GM21423 (cell line): Measurements from ENCODE around the gene HCLS1.
"Not testable (repeated sequence)": the region's sequence is repeated elsewhere in the genome, so short reads cannot be mapped to it uniquely, and the experiment has no call there.

ENCODE experiments used
- ATAC-seq: cut with Tn5 transposase; IDR thresholded peaks from one replicate; pipeline ENCODE4 v1.9.1; 2021; ENCODE audit warnings: mild to moderate bottlenecking, moderate library complexity; ENCODE audit not compliant: unreplicated experiment

HCLS1 gene, protein sequence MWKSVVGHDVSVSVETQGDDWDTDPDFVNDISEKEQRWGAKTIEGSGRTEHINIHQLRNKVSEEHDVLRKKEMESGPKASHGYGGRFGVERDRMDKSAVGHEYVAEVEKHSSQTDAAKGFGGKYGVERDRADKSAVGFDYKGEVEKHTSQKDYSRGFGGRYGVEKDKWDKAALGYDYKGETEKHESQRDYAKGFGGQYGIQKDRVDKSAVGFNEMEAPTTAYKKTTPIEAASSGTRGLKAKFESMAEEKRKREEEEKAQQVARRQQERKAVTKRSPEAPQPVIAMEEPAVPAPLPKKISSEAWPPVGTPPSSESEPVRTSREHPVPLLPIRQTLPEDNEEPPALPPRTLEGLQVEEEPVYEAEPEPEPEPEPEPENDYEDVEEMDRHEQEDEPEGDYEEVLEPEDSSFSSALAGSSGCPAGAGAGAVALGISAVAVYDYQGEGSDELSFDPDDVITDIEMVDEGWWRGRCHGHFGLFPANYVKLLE

GRCh38 chr3:121660356-121661171 lies at the start of gene HCLS1:
HCLS1 (minus strand) TSS chr3:121660903; CDS start chr3:121658347, 2,556 bp downstream.
- peak; percentile 79 for ATAC-seq

GRCh38 chr3:121710347-121710746 lies 49.6 kb upstream of the HCLS1 start:
- ATAC-seq, result no peak

- ATAC-seq, result no peak
These were observed 47.0 kb upstream of the HCLS1 start for GRCh38 chr3:121707531-121708273.

DNA sequence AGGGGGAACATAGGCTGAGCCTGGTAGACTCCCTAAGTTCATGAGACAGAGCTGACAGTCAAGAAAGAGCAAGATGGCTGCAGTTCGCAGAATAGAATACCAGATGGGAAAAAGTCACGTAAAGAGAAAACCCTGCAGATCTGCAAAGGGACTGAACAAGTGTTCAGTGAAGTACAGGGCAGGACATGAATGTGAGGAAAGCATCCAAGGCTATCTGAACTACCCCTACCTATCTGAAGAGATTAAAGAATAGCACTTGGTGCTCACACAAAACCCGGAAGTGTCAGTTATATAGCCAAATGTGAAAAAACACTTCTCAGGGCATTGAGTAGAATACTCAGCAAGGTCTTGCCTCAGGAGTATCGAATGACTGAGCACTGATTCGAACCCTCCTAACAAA lies 44.8 kb upstream of the HCLS1 start:
- ATAC-seq, result no peak

DNA sequence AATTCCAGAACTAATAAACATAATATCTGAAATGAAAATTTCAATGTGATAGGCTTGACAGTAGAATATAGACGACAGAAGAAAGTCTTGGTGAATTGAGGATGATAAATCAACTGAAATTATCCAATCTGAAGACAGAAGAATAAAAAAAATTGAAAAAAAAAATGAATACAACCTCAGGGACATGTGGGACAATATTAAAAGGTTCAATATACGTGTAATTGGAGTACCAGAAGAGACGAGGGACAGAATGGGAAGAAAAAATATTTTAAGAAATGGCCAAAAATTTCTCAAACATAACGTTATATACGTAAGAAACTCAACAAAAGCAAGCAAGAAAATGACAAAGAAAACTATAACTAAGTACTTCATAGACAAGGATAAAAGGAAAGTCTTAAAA lies 43.3 kb upstream of the HCLS1 start:
- ATAC-seq, result no peak

DNA sequence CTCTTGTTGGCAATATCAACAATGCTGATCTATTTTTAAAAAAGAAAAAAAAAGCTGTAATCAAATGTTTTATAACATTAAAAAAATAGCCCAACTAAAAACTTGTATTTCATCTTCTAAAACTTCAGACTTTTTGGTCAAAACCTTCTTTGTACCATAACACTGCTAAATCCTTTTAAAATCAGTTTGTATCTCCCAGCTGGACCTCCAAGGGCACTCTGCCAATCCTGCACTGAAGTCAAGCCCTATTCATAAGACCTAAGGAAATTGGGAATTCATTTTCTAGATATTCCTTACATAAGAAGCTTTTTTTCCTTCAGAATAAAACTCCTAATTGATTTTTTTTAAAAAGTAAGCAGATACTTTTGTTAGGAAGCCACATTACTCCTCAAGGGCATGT lies 38.2 kb upstream of the HCLS1 start:
- no peak for ATAC-seq

DNA sequence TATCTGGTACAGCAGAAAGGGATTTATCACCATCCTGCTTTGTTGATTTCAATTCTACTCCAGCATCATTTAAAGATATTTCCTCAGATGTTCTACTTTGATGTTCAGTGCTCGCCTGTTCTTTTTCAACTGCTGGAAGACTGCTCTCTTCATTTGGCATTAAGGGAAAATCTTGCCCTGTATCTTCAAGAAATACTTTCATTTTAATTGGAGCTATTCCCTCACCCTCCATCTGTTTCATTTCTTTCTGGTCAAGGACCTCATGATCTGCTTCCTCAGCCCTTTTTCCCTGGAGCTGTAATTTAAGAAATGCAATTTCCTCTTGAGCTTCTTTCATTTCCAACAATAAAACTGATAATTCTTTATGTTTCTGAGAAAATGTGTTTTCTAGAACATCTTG lies 37.8 kb upstream of the HCLS1 start:
- ATAC-seq, result no peak

GRCh38 chr3:121696186-121696585 lies 35.5 kb upstream of the HCLS1 start:
- no peak for ATAC-seq

DNA sequence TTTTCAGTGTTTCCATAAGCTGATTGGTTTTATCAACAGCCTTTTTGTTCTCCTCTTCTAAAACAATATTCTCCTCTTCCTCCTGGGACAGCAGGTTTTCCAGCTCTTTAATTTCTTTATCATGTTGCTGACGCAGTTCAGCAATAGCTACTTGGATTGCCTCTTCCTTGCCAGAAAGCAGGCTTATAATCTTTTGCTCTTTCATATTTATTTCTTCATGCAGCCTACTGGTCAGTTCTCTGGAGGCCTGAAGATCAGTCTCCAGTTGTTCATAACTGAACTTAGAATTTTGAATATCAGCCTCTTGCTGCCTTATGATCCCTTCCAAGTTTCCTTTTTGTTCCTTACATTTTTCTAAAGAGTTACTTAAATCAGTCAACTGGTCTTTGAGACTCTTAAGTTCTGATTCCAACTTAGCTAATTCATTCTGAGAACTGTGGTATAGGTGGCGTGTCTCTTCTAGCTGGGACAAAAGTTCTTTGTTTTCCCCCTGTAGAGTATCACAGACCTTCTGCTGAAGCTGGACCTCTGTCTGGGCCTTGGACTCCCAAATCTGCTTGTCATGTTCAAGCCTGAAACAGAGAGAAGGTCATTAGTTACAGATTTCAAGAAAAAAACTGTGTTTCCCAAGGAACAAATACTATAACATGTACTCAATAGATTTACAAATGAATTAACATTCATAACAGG lies 31.5 kb upstream of the HCLS1 start:
- no peak for ATAC-seq

DNA sequence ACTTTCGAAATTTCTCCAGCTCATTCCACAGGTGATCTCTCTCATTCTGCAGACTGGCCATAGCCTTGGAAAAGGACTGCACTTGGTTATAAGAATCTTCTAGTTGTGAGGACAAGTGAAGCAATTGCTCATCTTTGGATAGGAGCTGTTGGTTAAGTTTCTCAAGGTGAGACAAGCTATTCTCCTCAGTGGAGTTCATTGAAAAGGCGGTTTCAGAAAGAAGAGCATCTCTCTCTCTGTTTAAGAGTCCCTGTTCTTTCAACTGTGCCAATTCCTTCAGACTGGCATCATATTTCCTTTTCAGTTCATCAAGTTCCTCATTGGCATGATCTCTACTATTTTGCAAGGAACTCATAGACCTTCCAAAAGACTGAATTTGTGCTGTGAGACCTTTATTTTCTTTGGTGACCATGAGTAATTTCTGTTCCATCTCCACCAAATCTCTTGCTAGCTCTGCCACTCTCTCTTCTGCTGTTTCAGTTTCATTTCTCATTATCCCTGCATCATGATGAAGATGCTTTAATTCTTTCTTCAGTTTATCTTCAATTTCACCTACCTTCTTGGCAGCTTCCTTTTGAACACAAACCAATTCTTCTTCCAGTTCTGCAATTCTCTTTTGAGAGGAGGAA lies 30.2 kb upstream of the HCLS1 start:
- no peak for ATAC-seq

- ATAC-seq, result not testable (repeated sequence)
These were observed 28.0 kb upstream of the HCLS1 start for GRCh38 chr3:121688747-121689146.

GRCh38 chr3:121681792-121682191 lies 21.1 kb upstream of the HCLS1 start:
- no peak for ATAC-seq

DNA sequence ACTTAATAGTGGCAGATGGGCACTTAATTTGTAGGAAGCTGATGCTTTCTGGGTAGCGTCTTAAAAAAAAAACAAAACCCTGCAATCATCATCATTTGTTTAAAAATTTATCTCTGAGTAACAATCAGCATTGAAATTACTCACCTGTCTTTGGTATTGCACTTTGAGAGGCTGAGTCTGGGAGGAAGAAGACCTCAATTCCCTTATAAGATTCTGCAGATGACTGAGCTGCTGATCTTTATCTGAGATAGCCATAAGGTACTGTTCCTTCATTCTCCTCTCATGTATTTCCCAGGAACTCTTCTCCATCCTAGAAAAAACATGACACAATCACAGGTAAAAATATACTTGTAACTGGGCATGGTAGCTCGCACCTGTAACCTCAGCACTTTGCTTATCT lies 16.4 kb upstream of the HCLS1 start:
- ATAC-seq, result no peak

GRCh38 chr3:121670676-121671075 lies 10.0 kb upstream of the HCLS1 start:
- ATAC-seq, result no peak

DNA sequence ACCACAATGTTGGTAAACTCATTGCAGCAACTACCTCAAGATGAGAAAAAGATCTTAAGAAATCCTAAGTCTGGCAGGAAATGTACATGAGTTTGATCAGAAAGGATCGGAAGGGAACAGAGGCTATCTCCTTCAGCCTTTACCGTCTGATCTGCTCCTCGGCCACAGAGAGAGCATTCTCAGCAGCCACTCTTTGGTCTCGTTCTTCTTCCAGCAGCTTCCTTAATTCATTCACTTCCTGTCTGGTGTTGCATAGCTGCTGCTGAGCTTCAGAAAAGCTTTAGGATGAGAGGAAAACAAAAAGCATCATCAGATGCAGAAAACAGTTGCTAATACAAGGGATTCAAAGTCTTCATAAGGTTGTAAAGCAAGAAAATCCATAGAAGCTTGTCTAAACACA lies 6.6 kb upstream of the HCLS1 start:
- no peak for ATAC-seq

DNA sequence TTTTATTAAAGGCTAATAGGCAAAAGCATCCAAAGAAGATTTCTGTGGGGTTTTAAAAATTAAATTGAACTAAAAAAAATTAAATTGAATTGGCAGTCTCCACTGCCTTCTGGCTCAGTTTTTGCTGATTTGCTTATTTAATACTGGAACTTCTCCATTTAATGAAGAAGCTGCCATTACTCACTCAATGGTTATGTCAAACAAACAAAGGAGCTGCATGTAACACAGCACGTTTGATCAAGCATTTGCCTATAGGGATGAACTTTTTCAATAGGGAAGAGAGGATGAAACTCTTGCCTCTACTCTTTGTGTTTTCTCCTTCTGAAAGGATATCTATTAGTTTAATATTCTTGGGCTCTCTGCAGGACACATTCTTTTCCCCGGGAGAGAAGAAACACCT lies 4.8 kb upstream of the HCLS1 start:
- no peak for ATAC-seq

- ATAC-seq, result no peak
These were observed 2.6 kb upstream of the HCLS1 start for GRCh38 chr3:121663171-121663847.

- ATAC-seq, result no peak
These were observed 2.0 kb upstream of the HCLS1 start for GRCh38 chr3:121662742-121663141.

- no peak for ATAC-seq
These were observed 673 bp upstream of the HCLS1 start for GRCh38 chr3:121661376-121661775.

- ATAC-seq, result no peak
These were observed 1.1 kb downstream of the HCLS1 start for GRCh38 chr3:121659586-121659985.
